ENCODE measurements around the gene CYB561D1.
"Not testable (repeated sequence)": the region's sequence is repeated elsewhere in the genome, so short reads cannot be mapped to it uniquely, and the experiment has no call there.

The CYB561D1 gene

GRCh38 chr1:109493805-109494539 lies at the start of gene CYB561D1:
Gene CYB561D1, plus strand, starts transcription at chr1:109494094. Its CDS starts 46 bp downstream, at chr1:109494140.
- DNase-seq = peak; percentile 83

GRCh38 chr1:109444346-109444745 lies 49.5 kb upstream of the CYB561D1 start:
- DNase-seq = no peak

- not testable (repeated sequence) for DNase-seq
Observed at GRCh38 chr1:109445949-109446695, 47.8 kb upstream of the CYB561D1 start.

- no peak for DNase-seq
Observed at GRCh38 chr1:109447524-109447923, 46.4 kb upstream of the CYB561D1 start.

- no peak for DNase-seq
Observed at GRCh38 chr1:109454497-109455133, 39.3 kb upstream of the CYB561D1 start.

- DNase-seq = no peak
Observed at GRCh38 chr1:109457819-109458218, 36.1 kb upstream of the CYB561D1 start.

- DNase-seq = no peak
Observed at GRCh38 chr1:109466125-109466451, 27.8 kb upstream of the CYB561D1 start.

- no peak for DNase-seq
Observed at GRCh38 chr1:109466452-109467300, 27.2 kb upstream of the CYB561D1 start, which contains the start of gene SYPL2. Gene SYPL2, plus strand, starts transcription at chr1:109466546. Its CDS starts 298 bp downstream, at chr1:109466844.

- no peak for DNase-seq
Observed at GRCh38 chr1:109467301-109467777, 26.6 kb upstream of the CYB561D1 start.

GRCh38 chr1:109468061-109468460 lies 25.8 kb upstream of the CYB561D1 start:
- DNase-seq = no peak

GRCh38 chr1:109468903-109469302 lies 25.0 kb upstream of the CYB561D1 start:
- no peak for DNase-seq

- no peak for DNase-seq
Observed at GRCh38 chr1:109470245-109470644, 23.6 kb upstream of the CYB561D1 start.

GRCh38 chr1:109472779-109473178 lies 21.1 kb upstream of the CYB561D1 start:
- DNase-seq = no peak

GRCh38 chr1:109473284-109474057 lies 20.4 kb upstream of the CYB561D1 start:
- not testable (repeated sequence) for DNase-seq

- DNase-seq = no peak
Observed at GRCh38 chr1:109474697-109475096, 19.2 kb upstream of the CYB561D1 start.

GRCh38 chr1:109475261-109475660 lies 18.6 kb upstream of the CYB561D1 start:
- DNase-seq = no peak

- no peak for DNase-seq
Observed at GRCh38 chr1:109476825-109477224, 17.1 kb upstream of the CYB561D1 start.

- no peak for DNase-seq
Observed at GRCh38 chr1:109477821-109478220, 16.1 kb upstream of the CYB561D1 start.

GRCh38 chr1:109478806-109479205 lies 15.1 kb upstream of the CYB561D1 start:
- DNase-seq = no peak

- no peak for DNase-seq
Observed at GRCh38 chr1:109479311-109479710, 14.6 kb upstream of the CYB561D1 start.

- DNase-seq = no peak
Observed at GRCh38 chr1:109479901-109480300, 14.0 kb upstream of the CYB561D1 start.

- DNase-seq = no peak
Observed at GRCh38 chr1:109481646-109482045, 12.2 kb upstream of the CYB561D1 start.
